Measurements from ENCODE around the gene POLR2A. TPM values are rescaled to one million over a fixed set of nuclear protein-coding genes. Genes with fewer than 3 reads are reported as not detected.

Gene POLR2A
- total and polyA plus RNA-seq, 5 donors = 22.3 to 51.4 (median 44.2) TPM

DNA sequence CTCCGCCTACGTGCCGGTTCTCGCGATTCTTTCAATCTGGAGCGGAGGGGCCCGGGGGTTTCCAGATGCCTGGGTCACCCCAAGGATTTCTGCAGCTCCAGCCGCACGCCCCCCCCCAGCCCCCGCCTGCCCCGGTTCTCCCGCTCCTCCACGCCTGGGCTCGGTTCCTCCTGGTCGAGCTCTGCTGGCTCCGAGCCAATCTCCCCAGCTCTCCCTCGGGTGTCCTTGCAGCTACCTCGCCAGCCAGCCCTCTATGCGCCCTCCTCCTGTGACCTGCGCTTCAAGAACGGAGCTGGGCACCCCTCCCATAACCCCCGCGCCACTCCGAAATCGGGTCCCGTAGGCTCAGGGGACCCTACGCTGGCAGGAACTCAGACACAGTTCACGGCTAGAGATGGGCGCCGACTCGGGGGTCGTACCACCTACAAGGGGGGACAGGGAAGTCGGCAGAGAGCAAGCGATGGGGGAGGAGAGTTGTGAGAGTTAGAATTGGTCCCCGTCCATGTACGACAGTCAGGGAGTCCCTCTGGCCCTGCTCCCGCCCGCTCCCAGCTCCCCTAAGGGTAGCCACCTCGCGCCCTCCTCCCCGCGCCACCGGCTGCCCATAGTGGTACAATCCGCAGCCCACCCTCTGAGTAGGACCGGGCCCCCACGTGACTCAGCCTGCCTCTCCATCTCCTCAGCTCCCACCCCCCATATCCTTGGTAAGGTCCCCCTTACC, 43.9 kb upstream of the POLR2A start:
- peak; percentile 72 to 89 (median 87) for DNase-seq
- peak; percentile 0 to 1 for ATAC-seq
- WGBS = 3% methylated on average over 46 of the region's 46 CpGs
- intact Hi-C loops (cut with DNase I) = no loop called here
- H3K4me1 ChIP-seq (ENCODE audit: control insufficient read depth, insufficient read depth, low read length) = no peaks in the 10 kb centered on the region
- H3K27me3 ChIP-seq (ENCODE audit: control insufficient read depth, insufficient read depth) = no peaks in the 10 kb centered on the region
- peak overlapping the region; percentile 65 for H3K27ac ChIP-seq (ENCODE audit: low read length)
- peak overlapping the region; percentile 51 for H3K4me3 ChIP-seq (ENCODE audit: low read length)
- H3K9me3 ChIP-seq (ENCODE audit: control insufficient read depth, low read length) = no peaks in the 10 kb centered on the region

DNA sequence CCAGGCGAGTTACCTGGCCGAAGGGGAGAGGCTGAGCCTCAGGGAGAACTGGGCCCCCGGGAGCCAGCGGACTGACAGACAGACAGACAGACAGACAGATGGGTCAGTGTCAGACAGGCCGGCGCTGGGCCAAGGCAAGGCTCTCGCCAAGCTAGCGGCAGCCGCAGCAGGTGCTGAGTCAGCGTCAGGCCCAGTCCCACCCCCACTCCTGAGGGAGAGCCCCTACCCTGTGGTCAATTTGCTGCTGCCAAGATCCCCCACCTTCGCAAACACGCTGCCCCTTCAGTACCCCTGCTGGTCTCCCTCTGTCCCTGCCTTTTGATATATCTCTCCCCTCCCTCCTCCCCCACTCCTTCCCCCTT, 43.4 kb upstream of the POLR2A start:
- Histone ChIP-seq H3K27ac (ENCODE audit: low read length) (peak overlapping the region; percentile 65), H3K9me3 (ENCODE audit: control insufficient read depth, low read length) (no peaks in the 10 kb centered on the region), H3K4me1 (ENCODE audit: control insufficient read depth, insufficient read depth, low read length) (no peaks in the 10 kb centered on the region), H3K4me3 (ENCODE audit: low read length) (peak overlapping the region; percentile 51), H3K27me3 (ENCODE audit: control insufficient read depth, insufficient read depth) (no peaks in the 10 kb centered on the region)
- ATAC-seq (peak; percentile 1 to 4), DNase-seq (peak; percentile 68 to 88 (median 84))
- 8% methylated on average over 12 of the region's 12 CpGs for WGBS
- intact Hi-C loops (cut with DNase I) = no loop called here

- no peak overlapping the region for H3K27ac ChIP-seq (ENCODE audit: low read length)
- WGBS = 58% methylated on average over 7 of the region's 7 CpGs
- H3K27me3 ChIP-seq (ENCODE audit: control insufficient read depth, insufficient read depth) = no peaks in the 10 kb centered on the region
- no peaks in the 10 kb centered on the region for H3K9me3 ChIP-seq (ENCODE audit: control insufficient read depth, low read length)
- no peak overlapping the region for H3K4me3 ChIP-seq (ENCODE audit: low read length)
- no peaks in the 10 kb centered on the region for H3K4me1 ChIP-seq (ENCODE audit: control insufficient read depth, insufficient read depth, low read length)
- ATAC-seq (no peak), DNase-seq (peak in 2 of 3 donors; percentile 18 to 41)
- intact Hi-C loops (cut with DNase I) = no loop called here
Measured at GRCh38 chr17:7441266-7441665, 42.9 kb upstream of the POLR2A start.

- intact Hi-C loops (cut with DNase I) = no loop called here
- DNase-seq (peak in 1 of 3 donors; percentile 25), ATAC-seq (no peak)
- Histone ChIP-seq H3K27me3 (ENCODE audit: control insufficient read depth, insufficient read depth) (no peaks in the 10 kb centered on the region), H3K9me3 (ENCODE audit: control insufficient read depth, low read length) (no peaks in the 10 kb centered on the region), H3K4me1 (ENCODE audit: control insufficient read depth, insufficient read depth, low read length) (no peaks in the 10 kb centered on the region), H3K27ac (ENCODE audit: low read length) (no peak overlapping the region), H3K4me3 (ENCODE audit: low read length) (no peak overlapping the region)
- WGBS = 95% methylated on average over 2 of the region's 2 CpGs
Measured at GRCh38 chr17:7442142-7442541, 42.0 kb upstream of the POLR2A start.

- DNase-seq (peak in 2 of 3 donors; percentile 51 to 55), ATAC-seq (no peak)
- Histone ChIP-seq H3K9me3 (ENCODE audit: control insufficient read depth, low read length) (no peaks in the 10 kb centered on the region), H3K4me3 (ENCODE audit: low read length) (no peak overlapping the region), H3K4me1 (ENCODE audit: control insufficient read depth, insufficient read depth, low read length) (no peaks in the 10 kb centered on the region), H3K27me3 (ENCODE audit: control insufficient read depth, insufficient read depth) (no peaks in the 10 kb centered on the region), H3K27ac (ENCODE audit: low read length) (no peak overlapping the region)
- WGBS = 83% methylated on average over 7 of the region's 7 CpGs
- intact Hi-C loops (cut with DNase I) = no loop called here
Measured at GRCh38 chr17:7443499-7444485, 40.4 kb upstream of the POLR2A start.

DNA sequence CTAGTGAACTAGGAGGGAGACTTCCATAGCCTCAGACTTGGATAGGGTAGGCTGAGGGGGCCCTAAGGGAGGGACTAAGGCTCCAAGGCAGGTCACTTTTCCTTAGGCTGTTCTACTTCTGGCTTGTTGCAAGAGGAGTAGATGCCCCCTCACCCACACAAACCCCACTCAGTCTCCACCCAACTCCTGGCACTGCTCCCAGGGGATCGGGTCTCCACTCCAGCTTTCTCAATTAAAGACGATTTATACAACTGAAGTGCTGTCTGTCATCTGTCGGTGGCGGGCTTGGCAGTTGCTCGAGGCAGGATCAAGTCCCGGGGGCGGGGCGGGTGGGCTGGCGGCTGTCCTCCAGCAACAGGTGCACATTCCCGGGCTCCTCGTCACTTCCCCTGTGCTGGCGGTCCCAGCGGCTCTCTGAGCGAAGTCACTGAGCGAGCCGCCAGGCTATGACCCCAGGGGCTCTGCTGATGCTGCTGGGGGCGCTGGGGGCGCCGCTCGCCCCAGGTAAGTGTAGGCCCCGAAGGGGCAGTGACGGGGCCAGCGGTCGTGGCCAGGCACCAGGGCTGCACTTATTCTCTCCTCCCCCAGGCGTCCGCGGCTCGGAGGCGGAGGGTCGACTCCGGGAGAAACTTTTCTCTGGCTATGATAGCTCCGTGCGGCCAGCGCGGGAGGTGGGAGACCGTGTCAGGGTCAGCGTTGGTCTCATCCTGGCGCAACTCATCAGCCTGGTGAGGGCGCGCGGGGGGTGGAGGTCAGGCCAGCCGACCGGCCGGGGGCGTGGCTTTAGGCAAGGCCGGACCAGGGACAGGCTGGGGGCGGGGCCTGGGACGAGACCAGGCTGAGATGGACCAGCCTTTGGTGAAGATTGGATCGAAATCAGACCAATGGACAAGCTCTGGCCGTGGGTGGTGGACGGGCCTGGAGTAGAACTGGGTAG, 39.2 kb upstream of the POLR2A start, which contains the start of gene CHRNB1:
CHRNB1 (plus strand) TSS at position 380 of the 937 bp plus-strand sequence; CDS start at position 447, 67 bp downstream.
- peak; percentile 86 to 88 for ATAC-seq
- DNase-seq = peak; percentile 87 to 95 (median 94)
- intact Hi-C loops (cut with DNase I) = no loop called here
- H3K27ac ChIP-seq (ENCODE audit: low read length) = peak within 1 kb of the TSS; percentile 5
- H3K27me3 ChIP-seq (ENCODE audit: control insufficient read depth, insufficient read depth) = no peaks in the 10 kb centered on the region
- H3K4me1 ChIP-seq (ENCODE audit: control insufficient read depth, insufficient read depth, low read length) = no peaks in the 10 kb centered on the region
- H3K9me3 ChIP-seq (ENCODE audit: control insufficient read depth, low read length) = no peaks in the 10 kb centered on the region
- WGBS = 3% methylated on average over 51 of the region's 51 CpGs
- H3K4me3 ChIP-seq (ENCODE audit: low read length) = peak within 1 kb of the TSS; percentile 45

DNA sequence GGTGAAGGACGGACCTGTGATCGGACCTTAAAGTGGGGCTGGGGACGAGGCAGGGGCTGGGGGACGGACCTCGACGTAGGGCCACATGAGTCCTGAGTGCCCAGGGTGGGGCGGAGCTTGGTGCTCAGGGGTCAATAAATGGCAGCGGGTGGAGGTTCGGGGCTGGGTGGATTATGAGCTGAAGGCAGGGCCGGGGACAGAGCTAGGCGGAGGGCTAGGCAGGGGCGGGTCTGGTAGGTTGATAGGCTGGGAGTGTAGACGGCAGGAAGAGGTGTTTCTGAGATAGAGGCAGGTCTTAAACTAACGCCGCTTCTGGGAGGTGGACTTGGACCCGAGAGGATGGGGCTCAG, 38.6 kb upstream of the POLR2A start:
- H3K27ac ChIP-seq (ENCODE audit: low read length) = no peak overlapping the region
- H3K4me3 ChIP-seq (ENCODE audit: low read length) = peak overlapping the region; percentile 45
- no peaks in the 10 kb centered on the region for H3K4me1 ChIP-seq (ENCODE audit: control insufficient read depth, insufficient read depth, low read length)
- no peaks in the 10 kb centered on the region for H3K9me3 ChIP-seq (ENCODE audit: control insufficient read depth, low read length)
- peak in 1 of 2 donors; percentile 69 for ATAC-seq
- 6% methylated on average over 16 of the region's 16 CpGs for WGBS
- DNase-seq = no peak
- intact Hi-C loops (cut with DNase I) = no loop called here
- H3K27me3 ChIP-seq (ENCODE audit: control insufficient read depth, insufficient read depth) = no peaks in the 10 kb centered on the region

DNA sequence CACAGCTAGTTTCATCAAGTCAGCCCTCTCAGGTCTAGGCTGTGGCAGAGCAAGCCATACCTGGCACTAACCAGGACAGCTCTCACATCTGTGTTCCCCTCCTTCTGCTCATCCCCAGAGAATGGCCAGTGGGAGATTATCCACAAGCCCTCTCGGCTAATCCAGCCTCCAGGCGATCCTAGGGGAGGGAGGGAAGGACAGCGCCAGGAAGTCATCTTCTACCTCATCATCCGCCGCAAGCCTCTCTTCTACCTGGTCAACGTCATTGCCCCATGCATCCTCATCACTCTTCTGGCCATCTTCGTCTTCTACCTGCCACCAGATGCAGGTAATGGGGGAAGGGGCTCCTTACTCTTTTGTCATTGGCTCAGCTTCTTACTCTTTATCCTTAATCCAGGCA, 35.7 kb upstream of the POLR2A start:
- H3K9me3 ChIP-seq (ENCODE audit: control insufficient read depth, low read length) = no peaks in the 10 kb centered on the region
- intact Hi-C loops (cut with DNase I) = no loop called here
- ATAC-seq (no peak), DNase-seq (peak in 2 of 3 donors; percentile 0 to 23)
- H3K4me3 ChIP-seq (ENCODE audit: low read length) = no peak overlapping the region
- WGBS = 91% methylated on average over 7 of the region's 7 CpGs
- H3K27me3 ChIP-seq (ENCODE audit: control insufficient read depth, insufficient read depth) = no peaks in the 10 kb centered on the region
- no peaks in the 10 kb centered on the region for H3K4me1 ChIP-seq (ENCODE audit: control insufficient read depth, insufficient read depth, low read length)
- no peak overlapping the region for H3K27ac ChIP-seq (ENCODE audit: low read length)

DNA sequence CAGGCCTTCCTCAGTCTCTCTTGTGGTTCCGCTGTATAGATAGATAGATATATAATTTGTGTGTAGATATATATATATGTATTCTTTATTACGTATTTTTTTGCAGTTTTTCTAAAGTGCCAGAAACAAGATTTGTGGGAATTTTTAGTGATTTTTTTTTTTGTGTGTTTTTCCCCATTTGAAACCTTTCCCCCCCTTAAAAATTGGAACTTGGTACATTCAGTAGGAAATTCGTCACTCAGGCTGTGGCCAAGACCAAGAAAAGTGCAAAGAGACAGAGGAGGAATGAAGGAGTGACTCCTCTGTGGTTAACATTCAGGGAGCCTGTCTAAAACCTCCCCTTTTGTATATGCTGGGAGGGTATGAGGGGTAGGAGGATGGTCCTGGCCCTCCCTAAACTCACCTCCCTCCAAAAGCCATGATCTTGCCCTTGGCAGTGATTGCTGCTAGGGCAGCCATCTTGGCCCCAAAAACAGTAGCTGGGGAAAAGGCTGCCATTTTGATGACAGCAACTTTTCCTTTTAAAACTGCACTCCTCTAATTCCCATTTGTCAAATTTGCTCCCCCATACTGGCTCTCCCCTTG, 24.1 kb upstream of the POLR2A start:
- no peaks in the 10 kb centered on the region for H3K9me3 ChIP-seq (ENCODE audit: control insufficient read depth, low read length)
- 77% methylated on average over 3 of the region's 3 CpGs for WGBS
- no peaks in the 10 kb centered on the region for H3K27me3 ChIP-seq (ENCODE audit: control insufficient read depth, insufficient read depth)
- intact Hi-C loops (cut with DNase I) = no loop called here
- ATAC-seq (no peak), DNase-seq (no peak)
- H3K27ac ChIP-seq (ENCODE audit: low read length) = no peak overlapping the region
- H3K4me3 ChIP-seq (ENCODE audit: low read length) = no peak overlapping the region
- H3K4me1 ChIP-seq (ENCODE audit: control insufficient read depth, insufficient read depth, low read length) = peaks cover 5% of the 10 kb centered on the region
